OCI-LY7 (cell line): ENCODE measurements around the gene XRCC4.

Source experiments
- EZH2phosphoT487 ChIP-seq: fragments of 200-600 bp; sonication (generic); IDR thresholded peaks from 2 replicates; pipeline ENCODE4 v1.6.1; 2018; ENCODE audit warnings: low read depth, borderline replicate concordance, mild to moderate bottlenecking, mixed run types, antibody characterized with exemption, low read length, moderate library complexity, mixed read lengths
- TF ChIP-seq, protein P1 (sequence below): fragments of 200-600 bp; sonication (generic); conservative IDR thresholded peaks from 2 replicates; pipeline ENCODE4 v1.5.1; 2014; ENCODE audit warnings: mild to moderate bottlenecking, antibody characterized with exemption, low read length, moderate library complexity, mixed read lengths

DNA sequence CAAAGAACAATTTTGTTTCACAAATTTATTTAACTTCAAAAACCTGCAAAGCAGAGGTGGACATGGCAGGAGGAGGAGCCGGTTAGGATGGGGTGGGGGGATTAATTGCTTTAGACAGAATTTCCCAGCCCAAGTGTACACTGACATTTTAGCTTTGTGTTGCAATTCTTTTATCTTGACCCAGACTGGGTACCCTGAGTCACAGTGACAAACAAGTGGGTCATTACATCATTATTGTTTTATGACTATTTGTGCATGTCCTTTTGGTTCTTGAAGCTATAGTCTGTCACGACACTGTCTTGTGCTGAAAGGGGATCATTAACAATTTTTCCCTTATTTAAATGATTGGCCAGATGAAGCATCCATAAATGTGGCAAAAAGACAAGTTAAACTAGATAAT is 309.7 kb downstream of the XRCC4 start:
- TF ChIP-seq EZH2phosphoT487 = no peak
- TF ChIP-seq, protein P1, sequence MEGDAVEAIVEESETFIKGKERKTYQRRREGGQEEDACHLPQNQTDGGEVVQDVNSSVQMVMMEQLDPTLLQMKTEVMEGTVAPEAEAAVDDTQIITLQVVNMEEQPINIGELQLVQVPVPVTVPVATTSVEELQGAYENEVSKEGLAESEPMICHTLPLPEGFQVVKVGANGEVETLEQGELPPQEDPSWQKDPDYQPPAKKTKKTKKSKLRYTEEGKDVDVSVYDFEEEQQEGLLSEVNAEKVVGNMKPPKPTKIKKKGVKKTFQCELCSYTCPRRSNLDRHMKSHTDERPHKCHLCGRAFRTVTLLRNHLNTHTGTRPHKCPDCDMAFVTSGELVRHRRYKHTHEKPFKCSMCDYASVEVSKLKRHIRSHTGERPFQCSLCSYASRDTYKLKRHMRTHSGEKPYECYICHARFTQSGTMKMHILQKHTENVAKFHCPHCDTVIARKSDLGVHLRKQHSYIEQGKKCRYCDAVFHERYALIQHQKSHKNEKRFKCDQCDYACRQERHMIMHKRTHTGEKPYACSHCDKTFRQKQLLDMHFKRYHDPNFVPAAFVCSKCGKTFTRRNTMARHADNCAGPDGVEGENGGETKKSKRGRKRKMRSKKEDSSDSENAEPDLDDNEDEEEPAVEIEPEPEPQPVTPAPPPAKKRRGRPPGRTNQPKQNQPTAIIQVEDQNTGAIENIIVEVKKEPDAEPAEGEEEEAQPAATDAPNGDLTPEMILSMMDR = no peak
